Endometrial microvascular endothelial cells (primary cell): ENCODE results near the gene ZFPM1. TPM values are rescaled to one million over a fixed set of nuclear protein-coding genes. Genes with fewer than 3 reads are reported as not detected.

Source experiments
- in situ Hi-C: cut with HindIII; loops from 2 replicates; pipeline ENCODE4 v1.10.0; 2017; ENCODE audit warnings: low sequenced_read_pairs, low pct_unique_long_range_greater_than_20kb; ENCODE audit errors: inconsistent ontology term
- total RNA-seq: library from RNA; depleted of rRNA; stranded (reverse); fragments of >200 nt; gene quantifications from one replicate; pipeline ENCODE4 v1.2.3, GENCODE V29; 2015; ENCODE audit errors: inconsistent ontology term

ZFPM1 gene
- total RNA-seq, 1 donor from 2014 or later = 1.2 TPM

DNA sequence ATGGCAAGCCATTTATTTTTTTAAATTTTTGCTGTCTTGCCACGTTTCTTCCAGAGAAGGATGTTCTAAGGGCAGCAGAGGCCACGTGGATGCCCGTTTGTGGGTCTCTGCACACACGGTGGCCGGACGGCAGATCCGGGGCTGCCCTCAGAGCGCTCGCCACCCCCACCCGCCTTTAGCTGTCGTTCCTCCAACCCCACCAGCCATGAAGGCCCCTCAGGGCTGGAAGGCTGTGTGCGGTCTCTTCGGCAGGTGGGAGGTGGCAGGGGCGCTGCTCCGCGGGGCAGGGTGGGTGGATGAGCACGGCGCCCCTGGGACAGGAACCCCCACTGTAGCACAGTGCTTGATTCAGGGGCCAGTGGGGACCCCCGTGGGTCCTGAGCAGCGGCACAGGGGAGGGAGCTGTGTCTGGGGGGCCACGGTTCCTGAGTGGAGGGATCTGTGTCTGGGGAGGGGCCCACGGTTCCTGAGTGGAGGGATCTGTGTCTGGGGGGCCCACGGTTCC lies 49.7 kb downstream of the ZFPM1 start:
- in situ Hi-C loops = no loop called here

DNA sequence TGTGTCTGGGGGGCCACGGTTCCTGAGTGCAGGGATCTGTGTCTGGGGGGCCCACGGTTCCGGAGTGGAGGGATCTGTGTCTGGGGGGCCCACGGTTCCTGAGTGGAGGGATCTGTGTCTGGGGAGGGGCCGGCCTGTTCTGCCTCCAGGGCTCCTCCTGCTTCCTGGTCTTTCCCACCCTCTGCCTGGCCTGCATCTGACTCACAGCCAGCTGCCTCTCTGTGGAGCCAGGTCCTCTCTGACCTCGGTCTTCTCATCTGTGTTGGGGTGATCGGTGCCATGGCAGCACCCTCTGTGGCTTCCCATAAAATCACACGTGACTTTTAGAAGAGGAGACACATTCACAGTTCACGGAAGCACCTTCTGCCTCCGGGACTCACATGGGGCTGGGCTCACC lies 50.3 kb downstream of the ZFPM1 start:
- in situ Hi-C loops = no loop called here

DNA sequence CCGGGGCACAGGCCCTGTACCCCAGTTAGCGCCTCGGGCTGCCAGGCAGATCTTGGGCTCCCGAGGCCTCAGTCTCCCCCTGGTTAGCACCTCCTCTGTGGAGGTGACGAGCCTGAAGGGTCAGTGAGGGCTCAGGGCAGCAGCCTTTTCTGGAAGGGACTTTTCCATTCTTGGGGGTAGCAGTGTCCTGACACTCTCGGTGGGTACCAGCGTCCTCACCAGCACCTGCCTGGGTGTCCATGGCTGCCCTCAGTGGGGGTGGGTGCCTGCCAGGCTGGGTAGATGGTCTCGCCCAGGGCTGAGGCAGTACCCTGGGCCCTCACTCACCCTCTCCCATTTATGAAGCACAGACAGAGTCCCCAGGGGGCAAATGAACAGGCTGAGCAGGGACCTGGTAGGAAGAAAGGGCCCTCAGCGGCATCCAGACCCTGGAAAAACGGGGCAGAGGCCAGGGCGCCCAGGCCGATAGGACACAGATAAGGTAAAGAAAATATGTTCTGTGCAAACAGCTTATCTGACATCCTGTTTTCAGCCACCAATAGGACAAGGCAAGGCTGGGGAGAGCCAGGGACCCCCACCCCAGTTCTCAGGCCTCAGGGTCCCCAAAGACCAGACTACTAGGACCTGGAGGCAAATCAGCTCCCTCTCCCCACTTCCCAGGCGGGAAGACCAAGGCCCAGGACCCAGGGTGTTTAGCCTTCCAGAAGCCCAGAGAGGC lies 50.9 kb downstream of the ZFPM1 start:
- in situ Hi-C loops = no loop called here

DNA sequence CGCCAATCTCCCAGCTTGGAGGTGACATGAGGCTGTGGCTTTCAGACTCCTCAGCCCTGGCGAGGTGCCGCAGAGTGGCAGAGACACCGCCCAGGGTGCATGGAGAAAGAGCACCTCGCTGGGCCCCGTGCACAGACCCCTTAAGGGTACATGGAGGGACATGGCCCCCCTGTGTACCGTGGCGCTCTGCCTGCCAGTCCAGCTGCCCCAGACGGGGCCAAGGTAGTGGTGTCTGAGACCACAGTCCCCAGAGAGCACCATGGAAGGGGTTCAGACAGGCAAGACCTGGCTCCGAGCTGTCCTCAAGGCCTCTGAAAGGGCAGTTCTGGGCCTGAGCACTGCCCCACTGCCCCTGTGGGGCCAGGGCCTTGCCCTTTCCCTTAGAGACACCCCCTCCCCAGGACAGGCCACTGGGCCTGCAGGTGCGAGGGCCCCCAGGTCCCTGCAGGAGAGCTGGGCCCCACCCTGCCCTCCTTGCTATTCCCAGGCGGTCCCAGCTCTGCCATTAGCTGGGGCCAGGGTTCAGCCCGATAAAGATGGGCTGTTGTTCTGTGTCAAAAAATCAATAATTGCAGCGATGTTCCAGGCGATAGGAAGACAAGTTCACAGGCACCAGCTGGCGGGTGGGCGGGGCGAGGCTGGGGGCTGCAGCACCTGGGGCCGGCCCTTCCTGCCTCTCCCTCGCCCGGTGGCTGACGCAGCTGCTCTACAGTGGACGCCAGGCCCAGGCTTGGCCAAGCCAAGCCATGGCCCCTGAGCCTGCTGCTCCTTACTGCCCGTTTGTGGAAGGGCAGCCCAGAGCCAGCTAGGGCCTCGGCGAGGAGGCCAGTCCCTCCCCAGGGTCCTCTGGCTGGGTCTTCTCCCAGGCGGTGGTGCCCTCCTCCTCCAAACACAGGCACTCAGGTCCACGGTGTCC lies 51.7 kb downstream of the ZFPM1 start:
- in situ Hi-C loops = no loop called here

DNA sequence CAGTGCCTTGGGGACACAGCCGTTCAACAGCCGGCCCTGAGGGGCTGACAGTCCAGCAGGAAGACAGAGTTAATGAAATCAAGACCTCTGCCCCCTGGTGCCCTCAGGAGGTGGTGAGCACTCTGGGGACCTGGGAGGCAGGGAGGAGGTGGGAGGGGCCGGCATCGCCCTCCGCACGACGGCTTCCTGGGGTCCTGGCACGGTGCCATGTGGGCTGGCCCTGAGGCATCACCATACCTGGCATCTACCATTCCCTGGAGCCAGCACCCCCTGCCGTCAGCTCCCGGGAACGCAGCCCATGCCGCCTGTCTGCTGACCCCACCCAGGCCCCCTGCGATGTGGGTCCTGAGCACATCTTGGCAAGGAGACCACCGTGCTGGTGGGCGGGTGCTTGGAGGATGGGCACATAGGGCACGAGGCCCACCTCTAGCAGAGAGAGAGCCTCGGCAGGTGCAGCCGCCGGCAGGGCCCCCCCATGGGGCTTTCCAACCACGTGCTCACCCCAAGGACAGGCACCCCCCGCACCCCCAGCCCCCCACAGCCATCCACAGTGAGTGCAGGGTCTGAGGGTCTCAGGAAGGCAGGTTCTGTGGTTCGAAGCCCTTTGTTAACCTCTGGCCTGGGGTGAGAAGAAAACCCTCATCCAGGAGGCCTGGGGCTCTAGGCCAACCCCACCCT lies 52.5 kb downstream of the ZFPM1 start:
- in situ Hi-C loops = no loop called here

DNA sequence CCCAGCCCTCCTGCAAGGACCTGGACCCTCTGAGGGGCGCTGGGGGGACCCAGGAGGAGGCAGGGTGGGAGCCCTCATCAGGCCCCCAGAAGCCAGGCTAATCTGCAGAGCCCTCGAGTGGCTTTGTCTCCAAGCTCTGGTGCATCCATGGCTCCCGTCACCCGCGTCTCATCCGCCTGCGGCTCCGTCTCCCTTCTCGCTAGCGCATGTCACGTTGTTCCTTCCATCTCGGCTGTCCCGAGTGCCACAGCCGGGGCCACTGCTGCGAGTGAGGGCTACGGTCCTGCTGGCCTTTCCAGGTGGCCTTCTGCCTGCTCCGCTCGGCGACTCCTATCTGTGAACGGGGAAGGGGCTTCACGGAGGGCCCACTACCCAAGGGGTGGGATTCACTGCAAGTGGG lies 53.6 kb downstream of the ZFPM1 start:
- in situ Hi-C loops = no loop called here

DNA sequence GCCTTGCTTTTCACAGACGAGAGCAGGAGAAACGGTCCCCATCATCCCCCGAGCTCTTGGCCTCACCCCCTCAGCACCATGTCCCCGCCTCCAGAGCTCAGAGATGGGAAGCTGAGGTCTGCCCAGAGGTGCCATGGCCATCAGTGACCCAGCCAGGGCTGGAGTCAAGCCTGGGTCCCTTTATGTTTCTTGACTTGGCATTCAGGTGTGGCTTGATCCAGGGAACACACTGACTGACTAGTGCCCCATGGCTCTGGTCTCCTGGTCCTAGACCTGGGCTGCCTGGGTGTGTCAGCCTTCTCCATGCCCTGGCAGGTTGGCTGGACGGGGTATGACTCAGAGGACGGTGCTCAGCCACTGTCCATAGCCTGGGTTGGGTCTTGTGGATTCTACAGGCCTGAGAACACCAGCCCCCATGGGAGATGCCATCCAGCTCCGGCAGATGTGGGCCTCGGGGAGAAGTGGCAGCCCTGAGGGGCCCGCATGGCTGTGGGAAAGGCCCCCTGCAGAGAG lies 54.2 kb downstream of the ZFPM1 start:
- in situ Hi-C loops = no loop called here

DNA sequence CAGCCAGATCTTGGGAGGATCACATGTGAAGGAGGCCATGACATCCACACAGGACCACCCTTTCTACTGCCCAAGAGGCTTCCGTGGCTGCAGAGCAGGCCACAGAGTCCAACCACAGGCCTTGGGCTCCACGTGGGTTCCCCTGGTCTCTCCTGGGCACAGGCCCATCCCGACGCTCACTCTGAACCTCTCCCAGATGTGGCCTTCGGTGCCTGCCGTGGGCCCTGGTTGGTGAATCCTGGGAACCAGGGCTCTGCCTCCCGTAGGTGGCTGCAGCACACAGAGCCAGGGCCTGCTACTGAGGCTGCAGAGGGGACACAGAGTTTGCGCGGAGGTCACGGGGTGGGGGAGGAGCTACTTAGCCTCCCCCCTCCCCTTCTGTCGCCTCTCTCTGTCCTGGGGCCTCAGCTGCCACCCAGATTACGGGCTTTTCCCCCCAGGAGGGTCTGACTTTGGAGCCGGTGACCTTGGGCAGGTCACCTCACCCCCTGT lies 55.3 kb downstream of the ZFPM1 start:
- in situ Hi-C loops = no loop called here

DNA sequence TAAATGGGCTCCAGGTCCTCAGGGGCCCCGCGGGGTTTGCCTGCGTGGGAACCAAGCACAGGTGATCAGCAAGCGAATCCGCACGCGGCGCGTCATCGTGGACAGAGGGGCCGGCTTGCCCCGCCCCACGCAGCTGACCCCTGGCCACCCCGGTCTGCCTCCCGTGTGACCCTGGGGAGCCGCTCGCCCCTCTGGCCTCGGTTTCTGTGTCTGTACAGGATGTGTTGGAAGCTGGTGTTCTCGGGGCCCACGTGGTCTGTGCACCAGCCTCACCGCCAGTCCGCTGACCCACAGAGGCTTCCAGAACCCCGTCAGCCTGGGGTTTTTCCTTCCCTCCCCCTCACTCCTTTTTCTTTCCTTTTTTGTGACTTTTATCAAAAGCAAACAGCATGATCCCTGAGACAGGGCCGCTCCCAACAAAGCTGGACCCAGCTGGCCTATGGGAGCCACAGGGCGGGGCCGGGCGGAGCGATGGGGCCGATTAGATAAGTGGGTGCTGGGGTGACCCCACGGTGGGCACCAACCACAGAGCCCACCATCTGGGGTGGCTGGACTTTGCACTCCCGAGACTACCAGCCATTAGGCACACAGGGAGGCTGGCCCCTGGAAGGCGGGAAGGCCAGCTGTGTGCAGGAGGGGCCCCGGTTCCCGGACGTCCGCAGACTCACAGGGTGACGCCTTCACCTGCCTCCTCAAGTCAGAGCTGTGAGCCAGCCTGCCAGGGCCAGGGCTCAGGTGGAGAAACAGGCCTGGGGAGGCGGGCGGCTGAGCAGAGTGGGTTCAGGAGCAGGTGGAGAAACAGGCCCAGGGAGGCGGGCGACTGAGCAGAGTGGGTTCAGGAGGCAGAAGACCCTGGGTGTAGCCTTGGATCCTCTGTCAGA lies 56.0 kb downstream of the ZFPM1 start:
- in situ Hi-C loops = no loop called here

DNA sequence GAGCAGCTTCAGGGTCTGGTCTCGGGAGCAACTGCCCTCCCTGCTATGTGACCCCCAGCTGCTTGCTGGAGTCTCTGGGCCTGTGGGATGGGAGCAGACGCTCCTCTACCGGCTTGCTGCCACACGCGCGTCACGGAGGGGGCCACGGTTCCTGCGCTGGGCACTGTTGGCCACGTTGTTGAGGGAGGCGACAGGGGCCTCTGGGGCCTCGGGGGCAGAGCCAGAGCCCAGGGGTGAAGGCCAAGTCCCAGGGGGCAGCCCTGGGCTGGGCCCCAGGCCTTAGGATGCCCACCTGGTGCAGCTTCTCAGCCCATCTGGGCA lies 56.6 kb downstream of the ZFPM1 start:
- in situ Hi-C loops = no loop called here

DNA sequence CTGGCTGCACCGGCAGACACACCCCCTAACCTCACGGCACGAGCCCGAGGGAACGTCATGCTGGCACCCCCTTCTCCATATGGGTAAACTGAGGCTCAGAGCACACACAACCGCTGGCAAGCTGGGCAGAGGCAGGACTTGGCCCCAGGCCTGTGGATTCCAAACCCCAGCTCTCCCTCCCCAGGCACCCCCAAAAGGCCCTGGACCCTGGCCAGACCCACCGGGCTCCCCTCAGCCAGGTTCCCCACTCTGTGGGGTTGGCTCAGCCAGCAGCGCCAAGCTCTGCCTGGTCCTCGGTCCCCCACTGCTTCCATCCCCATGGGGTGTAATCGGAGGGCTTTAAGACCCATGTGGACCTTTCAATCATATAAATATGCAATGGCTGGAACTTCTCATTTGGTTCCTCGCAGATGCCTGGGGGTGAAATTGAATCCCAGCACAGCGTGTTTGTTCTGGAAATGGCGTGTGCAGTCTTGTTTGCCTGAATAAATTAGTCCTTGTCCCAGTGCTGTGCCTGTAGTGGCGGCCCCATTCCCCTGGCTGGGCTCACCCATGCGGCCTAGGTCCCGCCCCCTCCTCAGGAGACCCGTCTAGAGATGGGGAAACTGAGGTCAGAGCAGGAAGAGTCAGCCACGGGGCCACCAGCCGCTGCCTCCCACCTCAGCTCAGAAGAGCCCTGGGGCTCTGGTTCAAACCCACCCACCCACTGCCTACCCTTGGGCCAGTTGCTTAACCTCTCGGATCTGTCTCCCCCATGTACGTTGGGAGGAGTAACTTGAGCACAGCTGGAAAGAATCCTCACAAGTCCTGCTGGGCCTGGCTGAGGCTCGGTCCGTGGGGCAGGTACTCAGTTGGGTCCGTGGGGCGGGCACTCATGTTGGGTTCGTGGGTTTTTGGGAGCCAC lies 57.3 kb downstream of the ZFPM1 start:
- in situ Hi-C loops = no loop called here

DNA sequence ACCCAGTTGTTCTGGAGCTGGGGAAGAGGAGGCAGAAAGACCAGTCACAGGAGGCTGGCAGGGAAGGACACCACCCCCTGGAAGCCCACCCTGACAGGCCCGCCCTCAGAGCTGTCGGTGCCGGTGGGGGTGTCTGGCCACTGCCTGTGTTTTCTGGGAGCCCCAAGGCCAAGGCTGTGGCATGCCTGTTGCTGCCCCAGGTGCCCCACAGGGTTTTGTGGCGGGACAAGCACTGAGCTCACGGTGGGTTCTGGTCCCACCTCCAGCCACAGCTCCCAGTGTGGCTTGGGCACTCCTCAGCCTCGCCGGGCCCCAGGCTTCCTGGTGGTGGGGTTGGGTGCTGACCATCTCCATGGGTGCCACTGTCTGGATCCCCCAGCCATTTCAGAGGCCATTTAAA lies 58.0 kb downstream of the ZFPM1 start:
- in situ Hi-C loops = no loop called here

DNA sequence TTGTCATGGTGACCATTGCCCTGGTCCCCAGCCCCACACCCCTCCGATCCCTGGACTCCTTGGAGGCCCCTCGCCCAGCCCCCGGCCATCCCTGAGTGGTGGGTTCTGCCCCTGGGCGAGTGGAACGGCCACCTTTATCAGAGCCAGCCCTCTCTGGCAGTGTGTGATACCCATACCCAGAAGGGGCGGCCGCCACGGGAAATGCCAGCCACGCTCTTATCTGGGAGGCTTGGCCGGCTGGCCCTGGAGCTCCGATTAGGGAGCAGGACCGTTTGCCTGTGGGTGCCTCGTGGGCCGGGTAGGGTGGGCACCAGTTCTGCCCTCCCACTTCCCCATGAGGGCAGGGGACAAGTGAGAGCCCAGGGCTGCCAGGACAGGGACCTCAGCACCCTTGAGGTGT lies 58.8 kb downstream of the ZFPM1 start:
- in situ Hi-C loops = no loop called here

DNA sequence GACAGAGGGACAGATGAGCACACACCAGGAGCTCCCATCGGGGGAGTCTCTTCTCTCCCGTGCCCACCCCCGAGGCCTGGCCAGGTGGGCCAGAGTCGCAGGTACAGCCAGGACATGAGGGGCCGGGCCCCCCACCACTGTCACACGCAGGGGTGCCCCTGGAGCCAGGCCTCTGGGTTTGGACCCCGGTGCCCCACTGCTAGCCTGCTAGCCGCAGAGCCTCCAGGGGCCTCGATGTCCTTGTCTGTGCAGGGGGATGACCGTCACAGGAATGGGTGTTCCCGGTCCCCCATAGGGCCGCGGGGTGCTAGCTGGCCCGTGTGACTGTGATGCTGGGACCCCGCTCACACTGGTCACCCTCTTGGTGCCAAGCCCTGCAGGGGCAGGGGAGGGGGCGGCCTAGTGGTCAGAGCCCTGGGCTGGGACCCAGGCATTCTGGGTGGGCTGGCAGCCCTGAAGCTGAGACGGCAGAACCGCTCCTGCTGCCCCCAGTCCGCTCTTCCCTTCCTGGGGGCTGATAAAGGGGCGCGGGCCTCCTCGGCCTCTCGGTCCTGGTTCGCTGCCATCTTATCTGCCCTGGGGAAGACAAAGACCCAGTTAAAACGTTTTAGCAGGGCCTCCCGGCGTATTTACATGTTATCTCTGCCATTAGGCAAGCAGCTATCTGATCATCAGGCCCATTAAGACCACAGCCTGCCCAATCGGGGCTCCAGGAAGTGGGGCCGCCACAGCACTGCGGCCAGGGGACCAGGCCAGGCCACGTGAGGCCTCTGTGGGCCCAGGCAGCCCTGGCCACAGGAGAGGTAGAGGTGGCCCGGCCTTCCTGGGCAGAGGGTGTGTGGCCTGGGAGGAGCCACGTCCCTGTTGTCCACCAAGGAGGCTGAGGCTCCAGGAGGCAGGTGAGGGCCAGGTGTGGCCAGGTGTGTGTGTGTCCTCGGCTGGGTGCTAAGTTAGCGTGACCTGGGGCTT lies 59.9 kb downstream of the ZFPM1 start:
- in situ Hi-C loops = no loop called here

DNA sequence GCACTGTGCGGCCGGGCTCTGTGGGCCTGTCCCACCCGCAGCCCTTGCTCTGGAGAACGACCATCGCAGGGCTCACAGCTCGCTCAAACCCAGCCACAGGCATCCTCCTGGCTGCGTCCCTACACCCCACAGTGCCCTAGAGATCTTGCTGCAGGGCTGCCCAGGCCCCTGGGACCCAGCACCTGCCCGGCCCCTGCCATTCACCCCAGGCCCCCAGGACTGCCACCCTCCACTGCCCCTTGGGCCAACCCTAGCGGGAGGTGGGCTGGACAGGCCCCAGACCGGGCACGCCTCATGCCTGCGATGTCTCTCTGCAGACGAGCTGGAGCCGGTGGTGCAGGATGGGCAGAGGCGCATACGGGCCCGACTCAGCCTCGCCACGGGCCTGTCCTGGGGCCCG lies 61.0 kb downstream of the ZFPM1 start:
- in situ Hi-C loops = no loop called here

DNA sequence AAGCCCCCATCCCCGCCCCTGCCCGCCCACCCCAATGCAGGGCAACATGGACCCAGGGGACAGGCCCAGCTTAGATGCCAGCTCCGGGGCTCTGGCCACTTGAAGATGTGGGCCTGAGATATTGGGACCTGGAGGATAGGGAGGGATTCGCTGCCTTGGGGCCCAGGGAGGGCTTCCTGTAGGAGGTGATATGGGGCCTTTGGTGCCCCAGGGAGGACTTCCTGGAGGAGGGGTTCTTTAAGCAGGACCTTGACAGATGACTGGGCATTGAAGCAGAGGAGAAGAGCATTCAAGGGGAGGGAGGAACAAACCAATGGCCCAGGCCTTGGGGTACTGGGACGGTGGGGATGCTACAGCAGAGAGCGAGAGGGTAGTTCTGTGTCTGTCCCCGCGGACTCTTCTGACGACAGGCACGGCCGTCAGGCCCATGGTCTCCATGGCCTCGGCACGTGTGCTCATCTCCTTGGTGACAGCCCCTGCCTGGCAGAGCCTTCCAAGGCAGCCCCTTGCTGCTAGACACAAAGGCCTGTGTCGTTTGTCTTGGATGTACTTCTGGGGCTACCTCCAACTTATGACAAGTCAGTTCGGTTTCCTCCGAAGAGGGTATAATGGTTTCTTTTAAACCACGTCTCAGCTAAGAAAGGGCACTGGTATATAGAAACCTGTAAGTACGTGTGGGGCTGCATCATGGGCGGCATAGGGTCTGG lies 61.6 kb downstream of the ZFPM1 start:
- in situ Hi-C loops = no loop called here
